GM18517 (cell line): ENCODE data around the gene DYSF.

ENCODE experiments used
- ATAC-seq: cut with Tn5 transposase; IDR thresholded peaks from one replicate; pipeline ENCODE4 v1.9.1; 2021; ENCODE audit warnings: mild to moderate bottlenecking, moderate library complexity; ENCODE audit not compliant: unreplicated experiment

Gene DYSF

DNA sequence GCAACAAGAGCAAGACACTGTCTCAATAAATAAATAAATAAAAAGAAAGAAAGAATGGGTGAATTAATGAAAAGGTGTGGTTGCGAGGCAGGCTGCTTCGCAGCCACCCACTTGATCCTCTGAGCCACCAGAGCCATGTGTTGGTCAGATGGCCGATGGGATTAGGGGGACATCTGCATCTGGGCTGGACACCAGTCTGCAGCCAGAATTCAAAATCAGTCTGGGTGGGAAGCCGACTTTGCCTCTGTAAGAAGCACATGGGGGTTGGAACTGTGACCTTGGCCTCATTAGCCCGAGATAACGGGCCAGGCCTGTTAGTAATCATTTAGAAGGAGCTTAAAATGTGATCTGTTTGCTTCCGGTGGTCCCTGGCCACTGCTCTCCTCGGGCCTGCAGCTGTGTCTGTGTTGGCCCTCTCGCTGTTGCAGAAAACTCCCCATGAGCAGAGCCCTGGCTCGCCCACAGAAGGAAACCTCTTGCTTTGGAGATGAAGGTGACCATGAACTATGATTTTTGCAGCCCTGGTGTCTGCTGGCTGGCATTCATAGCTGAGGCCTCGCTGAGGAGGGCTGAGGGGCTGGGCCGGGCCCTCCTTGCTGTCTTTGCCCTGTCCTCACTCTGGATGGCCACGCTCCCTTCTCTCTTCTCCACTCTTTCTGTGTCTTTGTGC is 94.4 kb downstream of the DYSF start:
- ATAC-seq, result no peak

DNA sequence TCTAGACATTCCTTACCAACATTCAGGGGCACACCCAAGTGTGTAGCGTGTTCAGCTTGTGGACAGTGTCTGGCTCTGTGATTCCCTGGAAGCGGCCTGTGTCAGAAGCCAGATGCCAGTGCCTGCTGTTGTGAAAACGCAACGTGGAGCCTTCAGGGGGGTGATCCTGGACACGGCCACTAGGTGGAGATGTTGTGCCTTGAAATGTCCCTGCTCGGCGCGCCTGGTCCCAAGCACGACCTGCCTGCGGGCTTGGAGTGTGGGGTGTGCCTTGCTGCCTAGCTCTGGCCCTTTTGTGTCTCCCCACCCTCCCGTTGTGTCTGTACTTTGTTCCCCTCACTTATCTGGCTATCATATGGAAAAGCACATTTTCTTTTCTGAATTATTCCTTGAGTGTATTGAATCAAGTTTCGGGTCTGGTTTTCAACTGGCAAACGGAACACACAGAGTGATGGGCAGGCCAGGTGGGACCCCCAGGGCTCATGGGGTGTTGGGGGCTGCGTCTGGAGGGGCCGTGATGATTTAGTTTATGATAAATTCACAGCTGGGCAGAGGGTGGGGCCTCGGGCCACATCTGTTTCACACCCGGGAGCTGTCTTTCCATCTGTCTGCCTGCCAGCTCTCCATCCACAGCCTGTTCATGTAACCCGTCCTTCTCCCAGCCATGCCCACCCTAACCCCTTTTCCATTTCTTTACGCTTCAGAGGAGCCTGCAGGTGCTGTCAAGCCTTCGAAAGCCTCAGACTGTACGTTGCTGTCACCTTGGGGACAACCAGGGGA is 95.5 kb downstream of the DYSF start:
- ATAC-seq, result no peak

DNA sequence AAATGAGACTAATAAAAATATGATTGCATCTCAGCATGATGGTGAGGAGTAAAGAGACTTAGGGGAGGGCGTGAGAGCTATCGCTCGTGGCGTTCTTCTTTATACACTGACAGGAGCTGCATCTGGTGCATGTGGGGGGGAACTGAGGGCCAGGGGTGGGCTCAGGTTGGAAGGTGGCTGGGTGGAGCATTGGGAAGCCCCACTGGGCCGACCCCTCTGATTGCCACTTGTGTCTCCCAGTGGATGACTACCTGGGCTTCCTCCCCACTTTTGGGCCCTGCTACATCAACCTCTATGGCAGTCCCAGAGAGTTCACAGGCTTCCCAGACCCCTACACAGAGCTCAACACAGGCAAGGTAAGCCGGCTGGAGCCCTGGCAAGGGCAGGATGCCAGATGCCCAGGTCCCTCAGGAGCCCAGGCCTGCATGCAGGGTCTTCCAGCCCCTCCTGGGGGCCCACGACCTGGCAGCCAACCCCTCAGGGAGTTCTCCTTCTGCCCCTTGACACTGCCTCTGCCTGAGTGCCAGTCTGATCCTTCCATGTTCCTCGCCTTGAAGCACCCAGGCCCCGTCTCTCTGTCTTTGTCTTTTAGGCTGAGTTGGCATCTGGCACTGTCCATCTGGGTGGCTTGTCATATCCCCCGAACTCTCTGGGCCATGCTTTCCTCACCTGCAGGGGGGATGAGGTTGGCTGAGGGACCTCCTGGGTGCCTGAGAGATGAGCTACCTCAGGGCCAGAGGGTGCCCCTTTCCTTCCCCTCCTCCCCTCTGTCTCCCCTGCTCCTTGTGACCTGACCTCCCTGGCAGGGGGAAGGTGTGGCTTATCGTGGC is 97.7 kb downstream of the DYSF start:
- ATAC-seq, result no peak

DNA sequence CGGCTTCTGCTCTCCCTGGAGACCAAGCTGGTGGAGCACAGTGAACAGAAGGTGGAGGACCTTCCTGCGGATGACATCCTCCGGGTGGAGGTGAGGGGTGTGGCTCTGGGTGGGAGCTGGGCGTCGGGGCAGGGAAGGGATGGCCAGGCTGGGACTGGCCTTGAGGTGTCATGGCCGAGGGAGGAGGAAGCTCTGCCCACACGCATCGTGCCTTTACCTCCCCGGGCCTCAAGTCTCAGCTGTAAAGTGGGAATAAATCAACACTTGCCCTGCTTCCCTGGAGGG is 98.2 kb downstream of the DYSF start:
- ATAC-seq, result no peak

DNA sequence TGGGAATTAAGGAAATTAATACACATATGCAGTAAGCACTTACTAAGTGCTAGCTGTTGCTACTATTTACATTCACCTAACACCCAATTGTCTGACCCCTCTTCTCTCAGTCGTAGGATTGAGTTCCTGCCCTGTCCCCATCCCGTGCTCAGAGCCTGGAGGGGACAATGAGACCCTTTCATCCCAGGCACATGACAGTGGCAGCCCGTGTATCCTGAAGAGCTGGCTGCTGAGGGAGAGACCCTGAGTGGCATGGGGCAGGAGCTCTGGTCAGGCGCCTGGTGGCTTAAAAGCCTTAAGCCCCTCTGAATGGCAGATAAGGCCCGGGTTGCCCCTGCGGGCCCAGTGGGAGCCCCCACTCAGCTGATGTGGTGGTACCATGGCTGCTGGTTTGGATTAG is 99.0 kb downstream of the DYSF start:
- ATAC-seq, result no peak

DNA sequence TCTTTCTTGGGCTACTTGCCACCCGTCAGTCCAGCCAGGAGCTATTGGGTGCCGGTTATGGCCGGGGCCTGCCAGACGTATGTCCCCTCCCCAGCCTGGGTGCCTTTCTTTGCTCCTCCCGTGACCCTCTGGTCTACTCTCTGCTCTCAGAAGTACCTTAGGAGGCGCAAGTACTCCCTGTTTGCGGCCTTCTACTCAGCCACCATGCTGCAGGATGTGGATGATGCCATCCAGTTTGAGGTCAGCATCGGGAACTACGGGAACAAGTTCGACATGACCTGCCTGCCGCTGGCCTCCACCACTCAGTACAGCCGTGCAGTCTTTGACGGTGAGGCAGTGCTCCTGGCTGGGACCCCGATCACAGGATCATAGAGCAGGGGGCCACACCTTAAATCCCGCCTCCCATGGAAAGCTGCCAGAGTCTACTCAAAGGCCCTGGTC is 99.5 kb downstream of the DYSF start:
- ATAC-seq, result no peak

DNA sequence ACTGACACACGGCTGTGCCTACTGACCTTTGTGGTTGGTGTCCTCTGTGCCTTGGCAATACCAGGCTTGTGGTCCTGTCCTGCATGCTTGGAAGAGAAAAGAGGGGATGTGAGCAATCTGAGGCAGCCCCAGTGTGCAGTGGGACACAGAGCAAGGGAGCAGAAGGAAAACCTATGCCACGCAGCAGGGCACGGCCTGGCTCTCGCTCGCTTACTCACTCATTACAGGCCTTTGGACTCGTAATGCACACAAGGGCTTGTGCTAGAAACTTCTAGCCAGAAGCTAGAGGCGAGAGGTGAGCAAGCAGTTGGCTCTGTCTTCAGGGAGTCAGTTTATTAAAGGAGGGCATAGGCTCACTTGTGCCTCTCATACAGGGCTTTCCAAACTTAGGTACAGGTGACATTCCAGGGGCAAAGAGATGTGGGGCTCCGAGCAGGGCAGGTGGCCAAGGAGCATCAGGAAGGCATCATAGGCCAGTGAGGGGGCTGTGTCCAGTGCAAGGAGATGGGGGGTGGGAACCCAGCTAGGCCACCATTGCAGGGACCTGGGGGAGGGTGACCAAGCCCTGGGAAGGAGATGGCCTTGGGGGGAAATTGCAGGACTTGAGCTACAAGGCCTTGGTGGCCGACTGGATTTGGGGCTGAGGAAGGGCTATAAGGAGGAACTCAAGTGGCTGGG is 100.8 kb downstream of the DYSF start:
- no peak for ATAC-seq

DNA sequence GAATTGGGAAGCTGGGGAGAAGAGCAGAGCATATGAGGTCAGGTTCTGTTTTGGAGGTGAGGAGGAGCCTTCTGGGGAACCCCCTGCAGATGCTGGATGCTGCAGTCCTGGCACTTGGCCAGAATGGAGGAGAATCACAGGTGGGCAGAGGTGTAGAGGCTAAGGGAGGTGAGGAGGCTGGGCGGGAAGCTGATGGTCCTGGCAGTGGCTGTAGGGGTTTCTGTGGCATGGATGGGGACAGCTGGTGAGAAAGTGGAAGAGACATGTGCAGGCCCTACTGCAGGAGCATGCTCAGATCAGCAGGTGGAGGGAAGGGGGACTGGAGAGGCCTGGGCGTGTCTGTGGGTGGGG is 101.3 kb downstream of the DYSF start:
- ATAC-seq, result no peak

DNA sequence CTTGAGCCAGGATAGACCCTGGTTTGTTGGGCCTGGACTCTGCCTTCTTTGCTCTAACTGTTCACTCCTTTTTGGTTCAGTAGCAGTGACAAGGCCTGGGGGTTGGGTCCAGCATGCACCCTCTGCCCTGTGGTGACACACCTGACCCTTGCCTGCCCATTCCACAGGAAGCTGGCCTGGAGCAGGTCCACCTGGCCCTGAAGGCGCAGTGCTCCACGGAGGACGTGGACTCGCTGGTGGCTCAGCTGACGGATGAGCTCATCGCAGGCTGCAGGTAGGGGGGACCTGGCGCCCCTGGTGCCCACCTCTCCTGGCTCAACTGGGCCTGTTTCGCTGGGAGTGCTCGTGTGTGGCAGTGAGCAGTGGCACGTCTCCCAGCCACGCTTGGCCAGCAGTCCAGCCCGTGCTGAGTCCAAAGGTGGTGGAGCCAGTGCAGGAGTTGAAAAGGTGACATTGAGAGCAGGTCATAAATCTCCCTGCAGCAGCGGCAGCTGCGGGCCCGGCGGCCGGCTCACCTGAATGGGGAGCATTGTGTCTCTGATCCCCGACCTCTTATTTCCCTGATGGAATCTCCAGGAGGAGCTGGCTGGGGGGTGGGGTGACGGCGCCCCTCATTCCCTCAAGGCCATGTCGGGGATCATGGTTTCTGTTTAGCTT is 102.6 kb downstream of the DYSF start:
- ATAC-seq, result no peak

DNA sequence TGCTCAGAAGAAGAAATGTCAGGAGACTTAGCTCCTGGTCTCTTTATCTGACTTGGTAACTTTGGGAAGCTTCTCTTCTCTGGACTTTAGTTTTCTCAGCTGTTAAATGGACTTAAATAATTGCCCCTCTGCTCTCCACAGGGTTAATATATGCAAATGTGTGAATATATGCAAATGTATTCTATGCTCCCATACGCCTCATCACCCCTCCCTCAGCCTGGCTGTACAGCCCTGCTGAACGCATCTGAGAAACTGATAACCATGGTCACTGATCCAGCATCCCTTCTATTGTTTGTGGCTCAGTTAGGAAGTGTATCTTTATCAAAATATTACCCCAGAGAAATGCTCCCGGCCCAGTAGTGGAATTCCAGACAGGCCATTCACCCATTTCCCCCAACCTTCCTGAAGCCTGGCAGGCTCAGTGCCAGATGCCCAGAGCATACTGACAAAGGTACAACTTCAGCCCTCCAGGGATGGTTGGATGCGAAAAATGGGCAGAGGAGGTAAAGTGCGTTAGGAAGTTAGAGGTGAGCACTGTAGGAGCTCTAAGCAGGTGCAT is 103.4 kb downstream of the DYSF start:
- ATAC-seq, result no peak

DNA sequence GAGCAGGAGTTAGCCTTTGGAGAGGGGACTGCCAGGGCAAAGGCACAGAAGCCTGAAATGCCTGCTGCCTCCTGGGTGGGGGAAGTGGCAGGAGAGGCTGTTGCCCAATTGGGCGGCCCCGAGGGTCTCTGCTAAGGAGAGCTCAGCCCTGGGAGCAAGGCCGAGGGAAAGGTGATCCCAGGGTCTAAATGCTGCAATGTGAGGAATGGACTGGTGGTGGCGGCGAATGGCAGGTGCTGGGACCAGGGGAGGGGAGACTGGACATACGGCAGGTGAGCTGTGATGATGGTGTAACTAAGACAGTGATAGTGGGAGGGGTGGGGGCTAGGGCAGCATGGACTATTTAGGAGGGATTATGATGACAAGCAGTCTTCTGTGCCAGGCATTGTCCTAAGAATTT is 104.0 kb downstream of the DYSF start:
- ATAC-seq, result no peak

DNA sequence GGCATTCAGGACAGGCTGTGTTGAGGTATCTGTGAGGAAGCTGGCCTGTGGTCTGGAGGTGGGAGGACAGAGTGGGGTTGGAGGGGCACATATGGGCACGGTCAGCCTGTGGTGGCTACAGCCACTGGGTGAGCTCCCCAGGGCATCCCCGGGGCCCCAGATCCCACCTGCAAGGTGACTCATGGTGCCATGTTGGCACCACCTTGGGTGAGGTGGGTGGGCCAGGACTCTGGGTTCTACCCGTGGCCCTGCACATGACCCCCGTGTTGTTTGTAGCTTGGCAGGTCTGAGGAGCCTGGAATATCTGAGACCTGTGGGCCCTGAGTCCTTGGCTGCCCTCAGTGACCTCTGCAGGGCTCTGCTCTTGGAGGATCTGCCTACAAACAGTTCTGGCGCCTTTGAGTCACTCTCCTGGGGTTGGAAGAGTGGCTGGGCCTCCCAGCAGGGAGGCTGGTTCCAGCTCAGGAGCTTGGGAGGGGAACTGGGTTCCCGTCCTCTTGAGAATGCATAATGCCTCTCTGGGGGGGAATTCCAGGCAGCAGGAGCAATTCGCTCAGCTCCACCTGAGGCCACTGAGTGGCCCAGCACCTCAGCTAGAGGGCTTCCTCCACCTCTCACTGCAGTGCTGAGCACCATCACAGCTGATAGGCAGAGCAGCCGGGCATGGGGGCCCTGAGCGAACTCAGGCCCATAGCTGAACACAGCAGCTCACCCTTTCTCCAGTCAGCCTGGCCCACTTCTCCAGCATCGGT is 105.1 kb downstream of the DYSF start:
- ATAC-seq, result no peak

DNA sequence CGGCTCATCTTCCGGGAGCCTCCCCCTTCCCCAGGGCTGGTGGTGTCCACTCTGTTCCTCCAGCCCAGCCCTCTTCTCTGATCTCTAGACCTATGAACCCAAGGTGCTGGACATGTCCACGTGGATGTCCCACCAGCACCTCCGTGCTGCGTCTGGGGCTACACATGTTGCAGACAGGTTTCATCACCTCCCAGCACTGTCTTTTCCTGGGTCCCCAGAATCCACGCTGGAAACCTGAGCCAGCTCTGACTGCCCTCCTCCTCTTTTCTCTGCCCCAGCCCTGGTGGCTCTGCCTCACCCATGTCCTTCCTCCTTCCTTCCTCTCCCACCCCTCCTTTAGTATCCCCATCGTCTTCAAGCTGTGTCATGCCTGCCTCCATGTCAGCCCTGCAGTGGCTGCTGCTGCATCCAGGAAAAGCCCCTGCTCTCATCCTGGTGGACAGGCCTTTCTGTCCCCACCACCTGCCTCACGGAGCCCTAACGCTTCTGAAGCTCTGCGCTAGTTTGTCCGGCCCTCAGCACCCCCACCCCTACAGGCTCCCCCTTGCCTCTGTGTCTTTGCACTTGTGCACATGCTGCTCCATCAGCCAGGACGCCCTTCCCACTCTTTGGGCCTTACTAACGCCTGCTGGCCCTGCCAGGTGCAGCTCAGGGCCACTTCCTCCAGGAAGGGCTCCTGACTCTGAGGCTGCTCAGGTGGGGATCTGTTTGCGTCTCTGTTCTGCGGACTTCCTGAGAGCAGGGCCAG is 105.9 kb downstream of the DYSF start:
- no peak for ATAC-seq

DNA sequence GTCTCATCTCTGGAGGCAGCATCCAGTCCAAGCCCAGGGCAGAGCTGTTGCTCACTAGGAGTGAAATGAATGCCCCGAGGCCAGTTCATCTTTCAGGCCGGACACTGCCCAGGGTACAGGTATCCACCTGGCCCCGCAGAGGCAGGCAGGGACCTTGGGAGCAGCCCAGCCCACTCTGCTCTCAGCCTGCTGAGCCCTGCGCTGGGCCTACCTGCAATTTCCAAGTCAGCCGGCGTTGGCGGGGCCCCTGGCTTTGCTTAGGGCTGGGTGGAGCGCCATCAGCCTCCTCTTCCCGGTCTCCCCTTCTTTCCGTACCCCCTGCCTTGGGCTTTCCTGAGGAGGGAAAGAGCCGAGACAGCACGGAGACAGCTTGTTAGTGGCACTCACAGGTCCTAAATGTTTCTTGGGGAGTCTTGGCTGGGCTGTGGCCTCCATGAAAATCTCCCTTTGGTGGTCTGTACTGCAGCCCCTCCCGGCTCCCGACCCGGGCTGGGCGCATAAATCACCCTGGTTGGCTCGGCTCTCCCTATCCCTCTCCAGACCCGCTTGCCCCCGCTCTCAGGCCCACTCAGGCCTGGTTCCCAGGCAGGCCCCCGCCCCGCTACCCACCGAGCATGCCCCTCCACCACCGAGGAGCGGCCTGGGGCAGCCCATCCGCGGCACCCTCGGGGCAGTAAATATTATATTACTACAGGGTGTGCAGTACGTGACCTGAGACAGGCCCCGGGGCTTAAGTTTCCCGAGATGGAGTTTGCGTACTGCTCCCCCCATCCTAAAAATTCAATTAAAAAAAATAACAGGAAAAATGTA is 106.7 kb downstream of the DYSF start:
- ATAC-seq, result no peak

DNA sequence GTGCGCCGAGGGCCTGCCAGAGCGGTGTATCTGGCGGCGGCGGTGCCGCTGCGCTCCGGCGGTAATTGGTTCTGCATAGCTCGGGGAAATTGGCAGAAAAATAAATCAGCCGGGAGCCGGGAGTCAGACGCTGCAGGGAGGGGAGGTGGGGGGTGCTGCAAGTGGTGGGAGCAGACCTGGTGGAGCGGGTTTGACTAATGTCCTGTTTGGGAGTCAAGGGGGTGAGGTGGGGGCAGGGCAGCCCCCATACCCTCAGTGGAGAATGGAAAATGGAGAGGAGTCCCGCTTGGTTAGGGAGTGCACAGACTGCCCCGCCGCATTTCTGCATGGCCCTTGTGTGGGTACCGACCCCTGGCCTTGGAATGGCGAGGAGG is 107.3 kb downstream of the DYSF start:
- no peak for ATAC-seq

DNA sequence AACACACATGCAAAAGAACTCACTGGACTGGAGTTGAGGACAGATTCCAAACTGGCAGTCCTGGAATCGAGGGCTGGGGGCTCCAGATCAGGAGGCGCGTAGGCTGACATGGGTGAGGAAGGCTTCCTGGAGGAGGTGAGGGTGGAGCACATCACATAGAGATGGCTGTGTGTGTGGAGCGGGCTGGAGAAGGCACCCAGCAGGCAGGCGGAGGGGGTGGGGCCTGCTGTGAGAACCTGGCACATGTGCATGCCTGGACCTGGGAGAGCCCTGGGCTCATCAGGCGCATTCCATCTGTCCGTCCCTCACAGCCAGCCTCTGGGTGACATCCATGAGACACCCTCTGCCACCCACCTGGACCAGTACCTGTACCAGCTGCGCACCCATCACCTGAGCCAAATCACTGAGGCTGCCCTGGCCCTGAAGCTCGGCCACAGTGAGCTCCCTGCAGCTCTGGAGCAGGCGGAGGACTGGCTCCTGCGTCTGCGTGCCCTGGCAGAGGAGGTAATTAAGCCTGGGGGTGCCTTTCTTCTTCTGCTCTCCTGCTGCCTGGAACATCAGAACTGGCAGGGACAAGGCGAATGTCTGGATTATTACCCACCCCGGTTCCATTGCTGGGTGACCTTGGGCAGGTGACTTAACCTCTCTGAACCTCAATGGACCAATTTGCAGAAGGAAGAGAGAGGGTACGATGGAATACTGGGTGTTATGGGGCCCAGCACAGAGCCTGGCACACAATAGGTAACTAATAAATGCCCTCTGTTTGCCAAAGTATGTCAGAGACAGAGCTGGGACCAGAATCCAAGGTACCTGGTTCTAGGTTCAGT is 108.3 kb downstream of the DYSF start:
- no peak for ATAC-seq

DNA sequence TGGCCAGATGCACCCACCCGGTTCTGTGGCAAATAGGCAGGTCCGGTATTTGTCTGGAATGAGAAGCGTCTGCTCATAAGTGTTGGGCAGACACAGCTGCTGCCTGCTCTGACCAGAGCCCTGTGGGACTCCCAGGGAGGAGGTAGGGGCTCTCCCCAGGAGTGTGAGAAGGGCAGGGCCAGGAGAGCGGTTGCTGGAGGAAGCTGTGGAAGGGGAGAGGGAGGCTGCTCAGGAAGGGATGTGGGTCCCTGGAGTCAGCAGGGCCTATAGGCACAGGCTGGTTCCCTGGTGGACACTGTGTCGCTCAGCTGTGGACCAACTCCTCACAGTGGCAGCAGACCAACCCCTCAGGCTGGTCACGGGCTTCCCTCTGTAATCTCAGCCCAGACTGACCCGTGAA is 109.2 kb downstream of the DYSF start:
- no peak for ATAC-seq

DNA sequence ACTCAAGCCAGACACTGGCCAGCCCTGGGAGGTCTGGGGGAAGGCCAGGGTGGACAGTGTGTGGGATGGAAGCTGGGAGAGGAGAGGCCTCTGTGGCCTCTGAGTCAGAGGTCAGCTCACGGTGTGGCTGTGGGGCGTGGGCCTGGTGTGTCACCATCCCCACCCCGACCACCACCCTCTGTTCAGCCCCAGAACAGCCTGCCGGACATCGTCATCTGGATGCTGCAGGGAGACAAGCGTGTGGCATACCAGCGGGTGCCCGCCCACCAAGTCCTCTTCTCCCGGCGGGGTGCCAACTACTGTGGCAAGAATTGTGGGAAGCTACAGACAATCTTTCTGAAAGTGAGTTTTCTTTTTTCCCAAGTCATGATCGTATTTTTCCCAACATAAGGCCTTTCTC is 110.5 kb downstream of the DYSF start:
- ATAC-seq, result no peak
